Astrocyte (in vitro differentiated cells and primary cell): ENCODE data around the gene TTC33.

ENCODE experiments used
- EZH2 ChIP-seq: IDR thresholded peaks from 2 replicates; pipeline ENCODE4 v1.6.1; 2012; ENCODE audit warnings: mild to moderate bottlenecking, low read length, inconsistent platforms; ENCODE audit not compliant: insufficient read depth
- TF ChIP-seq, protein P1 (sequence below): IDR thresholded peaks from 2 replicates; pipeline ENCODE4 v1.5.1; 2011; ENCODE audit warnings: low read depth, mild to moderate bottlenecking, inconsistent platforms, low read length, moderate library complexity; ENCODE audit not compliant: insufficient read depth

DNA sequence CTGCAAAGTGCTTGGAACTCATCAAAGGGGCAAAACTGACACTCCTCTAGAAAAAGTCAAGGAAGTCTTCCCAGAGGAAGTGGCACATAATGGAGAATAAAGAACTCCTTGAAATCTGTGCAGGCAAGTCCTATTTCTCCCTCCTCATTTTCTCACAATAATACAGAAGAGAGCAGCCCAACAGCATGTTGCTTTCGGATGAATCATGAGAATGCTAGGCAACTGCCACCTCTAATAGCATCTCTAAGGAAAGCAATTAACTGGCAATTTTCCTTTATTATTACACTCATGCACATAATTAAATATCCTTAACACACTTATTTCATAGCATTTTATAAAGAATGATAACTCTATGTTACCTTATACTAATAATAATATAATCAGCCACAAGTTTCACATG lies 198.3 kb downstream of the TTC33 start:
- TF ChIP-seq, protein P1, sequence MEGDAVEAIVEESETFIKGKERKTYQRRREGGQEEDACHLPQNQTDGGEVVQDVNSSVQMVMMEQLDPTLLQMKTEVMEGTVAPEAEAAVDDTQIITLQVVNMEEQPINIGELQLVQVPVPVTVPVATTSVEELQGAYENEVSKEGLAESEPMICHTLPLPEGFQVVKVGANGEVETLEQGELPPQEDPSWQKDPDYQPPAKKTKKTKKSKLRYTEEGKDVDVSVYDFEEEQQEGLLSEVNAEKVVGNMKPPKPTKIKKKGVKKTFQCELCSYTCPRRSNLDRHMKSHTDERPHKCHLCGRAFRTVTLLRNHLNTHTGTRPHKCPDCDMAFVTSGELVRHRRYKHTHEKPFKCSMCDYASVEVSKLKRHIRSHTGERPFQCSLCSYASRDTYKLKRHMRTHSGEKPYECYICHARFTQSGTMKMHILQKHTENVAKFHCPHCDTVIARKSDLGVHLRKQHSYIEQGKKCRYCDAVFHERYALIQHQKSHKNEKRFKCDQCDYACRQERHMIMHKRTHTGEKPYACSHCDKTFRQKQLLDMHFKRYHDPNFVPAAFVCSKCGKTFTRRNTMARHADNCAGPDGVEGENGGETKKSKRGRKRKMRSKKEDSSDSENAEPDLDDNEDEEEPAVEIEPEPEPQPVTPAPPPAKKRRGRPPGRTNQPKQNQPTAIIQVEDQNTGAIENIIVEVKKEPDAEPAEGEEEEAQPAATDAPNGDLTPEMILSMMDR = no peak
- TF ChIP-seq EZH2 = no peak
